Dendritic cell treated with granulocyte-macrophage colony-stimulating factor and Interleukin-4, amounts not matched to agents 40 ng/mL and 50 ng/mL, for 4 days (primary cell): ENCODE results near the gene CSMD2.

Experiments
- H3K27ac Mint-ChIP-seq: one replicate; pipeline ENCODE4 v1.8.0; 2022; ENCODE audit warnings: mild to moderate bottlenecking, mixed read lengths
- H3K27me3 Mint-ChIP-seq: one replicate; pipeline ENCODE4 v1.8.0; 2022; ENCODE audit warnings: mild to moderate bottlenecking, mixed read lengths
- H3K36me3 Mint-ChIP-seq: one replicate; pipeline ENCODE4 v1.8.0; 2022; ENCODE audit warnings: low read depth, mixed read lengths
- H3K4me1 Mint-ChIP-seq: one replicate; pipeline ENCODE4 v1.8.0; 2022; ENCODE audit warnings: low read depth, mixed read lengths
- H3K4me3 Mint-ChIP-seq: one replicate; pipeline ENCODE4 v1.8.0; 2022; ENCODE audit warnings: mild to moderate bottlenecking, moderate library complexity, mixed read lengths
- H3K9me3 Mint-ChIP-seq: one replicate; pipeline ENCODE4 v1.8.0; 2022; ENCODE audit warnings: mixed read lengths
- intact Hi-C: fragments of 100-400 bp; cut with micrococcal nuclease; formaldehyde crosslinking; loops from one replicate; pipeline ENCODE4 v1.15.0; 2022

Gene CSMD2

DNA sequence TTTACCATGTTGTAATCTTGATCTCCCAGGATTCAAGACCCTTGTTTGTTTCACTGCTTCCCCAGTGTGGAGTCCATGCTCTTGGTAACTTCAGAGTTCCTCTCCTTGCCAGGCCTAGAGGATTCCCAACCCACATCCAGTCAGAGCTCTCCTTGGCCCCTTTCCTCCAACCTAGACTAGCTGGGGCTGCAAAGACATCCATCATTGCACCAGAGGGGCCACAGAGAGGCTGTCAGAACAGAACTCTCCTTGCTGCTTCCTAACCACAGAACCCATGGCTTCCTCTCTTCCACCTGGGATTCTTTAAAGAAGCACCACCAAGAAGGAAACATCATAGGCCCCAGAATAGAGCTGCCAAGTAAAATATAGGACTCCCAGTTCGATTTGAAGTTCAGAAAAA lies 220.2 kb downstream of the CSMD2 start:
- no peak overlapping the region for H3K27ac Mint-ChIP-seq
- H3K36me3 Mint-ChIP-seq: no peaks in the 10 kb centered on the region
- intact Hi-C loops: no loop called here
- no peak overlapping the region for H3K4me3 Mint-ChIP-seq
- no peaks in the 10 kb centered on the region for H3K27me3 Mint-ChIP-seq
- H3K4me1 Mint-ChIP-seq: no peaks in the 10 kb centered on the region
- H3K9me3 Mint-ChIP-seq: no peaks in the 10 kb centered on the region

DNA sequence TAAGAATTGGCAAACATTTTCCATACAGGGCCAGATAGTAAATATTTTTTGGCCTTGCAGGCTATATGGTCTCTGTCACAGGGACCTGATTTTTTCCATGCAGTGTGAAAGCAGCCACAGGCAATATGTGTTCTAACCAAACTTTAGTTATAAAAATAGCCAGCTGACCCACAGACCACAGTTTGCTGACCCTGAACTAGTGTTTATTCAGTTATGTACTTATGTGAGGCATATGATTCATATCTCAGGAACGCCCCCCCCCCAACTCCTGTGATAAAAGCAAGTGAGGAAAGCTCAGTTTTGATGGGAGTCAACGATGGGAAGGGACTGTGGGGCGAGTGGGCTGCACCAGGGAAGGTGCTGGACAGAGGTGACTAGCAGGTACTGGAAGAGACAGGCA lies 221.1 kb downstream of the CSMD2 start:
- H3K36me3 Mint-ChIP-seq: no peaks in the 10 kb centered on the region
- intact Hi-C loops: no loop called here
- peaks cover 6% of the 10 kb centered on the region for H3K9me3 Mint-ChIP-seq
- no peak overlapping the region for H3K27ac Mint-ChIP-seq
- H3K27me3 Mint-ChIP-seq: no peaks in the 10 kb centered on the region
- no peak overlapping the region for H3K4me3 Mint-ChIP-seq
- H3K4me1 Mint-ChIP-seq: no peaks in the 10 kb centered on the region

GRCh38 chr1:33932871-33933270 lies 232.2 kb downstream of the CSMD2 start:
- no peaks in the 10 kb centered on the region for H3K36me3 Mint-ChIP-seq
- H3K9me3 Mint-ChIP-seq: peaks cover 6% of the 10 kb centered on the region
- H3K27ac Mint-ChIP-seq: no peak overlapping the region
- intact Hi-C loops: no loop called here
- peaks cover 2% of the 10 kb centered on the region for H3K27me3 Mint-ChIP-seq
- H3K4me1 Mint-ChIP-seq: no peaks in the 10 kb centered on the region
- H3K4me3 Mint-ChIP-seq: no peak overlapping the region

- no peaks in the 10 kb centered on the region for H3K9me3 Mint-ChIP-seq
- H3K27me3 Mint-ChIP-seq: peaks cover 2% of the 10 kb centered on the region
- H3K4me3 Mint-ChIP-seq: no peak overlapping the region
- intact Hi-C loops: no loop called here
- no peaks in the 10 kb centered on the region for H3K4me1 Mint-ChIP-seq
- no peak overlapping the region for H3K27ac Mint-ChIP-seq
- no peaks in the 10 kb centered on the region for H3K36me3 Mint-ChIP-seq
These were observed 233.9 kb downstream of the CSMD2 start for GRCh38 chr1:33931111-33931475.

- intact Hi-C loops: no loop called here
- Mint-ChIP-seq H3K27me3 (peaks cover 2% of the 10 kb centered on the region), H3K4me3 (no peak overlapping the region), H3K9me3 (no peaks in the 10 kb centered on the region), H3K27ac (no peak overlapping the region), H3K4me1 (no peaks in the 10 kb centered on the region), H3K36me3 (no peaks in the 10 kb centered on the region)
These were observed 234.5 kb downstream of the CSMD2 start for GRCh38 chr1:33930346-33931110.

DNA sequence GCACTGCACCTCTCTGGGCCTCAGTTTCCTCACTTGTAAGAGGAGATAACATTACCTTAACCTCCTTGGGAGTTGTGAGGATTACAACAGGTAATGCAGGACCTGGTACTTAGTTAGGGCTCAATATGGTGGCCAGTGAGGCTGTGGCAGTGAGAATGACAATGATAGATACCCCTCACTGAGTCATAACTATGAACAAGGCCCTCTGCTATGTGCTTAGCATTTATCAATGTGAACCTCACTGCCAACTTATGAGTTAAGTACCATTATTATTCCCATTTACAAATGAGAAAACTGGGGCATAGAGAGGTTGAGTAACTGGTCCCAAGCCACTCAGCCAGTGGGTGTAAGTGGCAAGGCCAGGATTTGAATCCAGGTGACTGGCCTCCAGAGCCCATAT lies 236.8 kb downstream of the CSMD2 start:
- Mint-ChIP-seq H3K4me1 (no peaks in the 10 kb centered on the region), H3K36me3 (no peaks in the 10 kb centered on the region), H3K27ac (no peak overlapping the region), H3K27me3 (peaks cover 2% of the 10 kb centered on the region), H3K9me3 (no peaks in the 10 kb centered on the region), H3K4me3 (no peak overlapping the region)
- intact Hi-C loops: no loop called here

DNA sequence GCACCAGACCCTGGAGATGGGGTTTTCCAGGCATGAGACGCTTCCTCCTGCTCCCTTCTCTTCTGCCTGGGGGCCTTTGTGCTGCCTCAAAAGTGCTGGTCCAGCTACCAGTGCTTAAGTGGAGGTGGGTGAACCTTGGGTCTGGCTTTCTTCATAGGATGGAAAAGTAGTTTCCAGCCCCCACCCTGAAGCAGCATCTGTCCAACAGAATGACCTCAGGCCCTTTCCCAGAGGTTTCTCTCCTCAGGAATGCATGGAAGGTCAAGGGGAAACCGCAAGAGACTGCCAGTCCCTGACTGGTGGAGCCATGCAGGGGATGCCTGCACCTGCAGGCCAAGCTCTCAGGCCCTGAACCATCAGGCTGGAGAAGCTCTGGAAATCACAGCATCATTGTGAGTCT lies 237.3 kb downstream of the CSMD2 start:
- H3K4me1 Mint-ChIP-seq: no peaks in the 10 kb centered on the region
- H3K4me3 Mint-ChIP-seq: no peak overlapping the region
- H3K27me3 Mint-ChIP-seq: peaks cover 2% of the 10 kb centered on the region
- no peaks in the 10 kb centered on the region for H3K36me3 Mint-ChIP-seq
- intact Hi-C loops: no loop called here
- H3K27ac Mint-ChIP-seq: no peak overlapping the region
- H3K9me3 Mint-ChIP-seq: no peaks in the 10 kb centered on the region

DNA sequence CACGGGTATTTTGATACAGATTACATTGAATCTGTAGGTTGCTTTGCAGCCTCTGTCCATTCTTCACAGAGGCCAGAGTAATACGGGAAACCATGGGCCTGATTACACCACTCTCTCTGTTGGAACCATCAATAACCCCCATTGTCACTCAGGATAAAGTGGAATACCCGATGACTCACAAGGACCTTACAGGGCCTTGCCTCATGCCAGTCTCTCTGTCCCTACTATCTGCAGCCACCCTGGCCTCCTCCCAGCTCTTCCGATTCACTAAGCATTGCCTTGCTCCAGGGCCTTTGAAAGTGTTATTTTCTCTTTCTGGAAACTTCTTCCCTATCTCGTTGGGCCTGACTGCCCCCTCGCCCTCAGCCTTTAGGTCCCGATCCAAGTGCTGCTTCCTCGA lies 239.4 kb downstream of the CSMD2 start:
- no peak overlapping the region for H3K27ac Mint-ChIP-seq
- no peaks in the 10 kb centered on the region for H3K36me3 Mint-ChIP-seq
- H3K9me3 Mint-ChIP-seq: no peaks in the 10 kb centered on the region
- no peaks in the 10 kb centered on the region for H3K4me1 Mint-ChIP-seq
- intact Hi-C loops: no loop called here
- H3K4me3 Mint-ChIP-seq: no peak overlapping the region
- H3K27me3 Mint-ChIP-seq: no peaks in the 10 kb centered on the region

DNA sequence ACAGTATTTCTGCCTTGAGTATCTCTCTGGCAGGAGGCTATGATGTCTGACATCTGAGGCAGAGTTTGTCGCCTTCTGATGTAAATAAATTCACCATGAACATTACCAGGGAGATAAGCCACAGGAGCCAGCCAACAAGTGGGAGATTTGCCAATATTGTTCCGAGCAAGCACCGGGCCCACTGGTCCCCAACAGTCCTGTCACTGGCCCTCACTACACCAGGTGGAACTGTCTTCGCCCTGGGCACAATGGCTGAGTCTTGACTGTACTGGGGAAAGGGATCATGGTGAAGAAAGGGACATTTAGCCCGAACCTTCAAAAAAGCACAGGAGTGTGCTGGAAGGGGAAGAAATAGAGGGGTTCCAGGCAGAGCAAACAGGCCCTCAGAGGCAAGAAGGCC lies 243.7 kb downstream of the CSMD2 start:
- Mint-ChIP-seq H3K27ac (no peak overlapping the region), H3K4me3 (no peak overlapping the region), H3K27me3 (no peaks in the 10 kb centered on the region), H3K9me3 (no peaks in the 10 kb centered on the region), H3K36me3 (no peaks in the 10 kb centered on the region), H3K4me1 (no peaks in the 10 kb centered on the region)
- intact Hi-C loops: no loop called here

DNA sequence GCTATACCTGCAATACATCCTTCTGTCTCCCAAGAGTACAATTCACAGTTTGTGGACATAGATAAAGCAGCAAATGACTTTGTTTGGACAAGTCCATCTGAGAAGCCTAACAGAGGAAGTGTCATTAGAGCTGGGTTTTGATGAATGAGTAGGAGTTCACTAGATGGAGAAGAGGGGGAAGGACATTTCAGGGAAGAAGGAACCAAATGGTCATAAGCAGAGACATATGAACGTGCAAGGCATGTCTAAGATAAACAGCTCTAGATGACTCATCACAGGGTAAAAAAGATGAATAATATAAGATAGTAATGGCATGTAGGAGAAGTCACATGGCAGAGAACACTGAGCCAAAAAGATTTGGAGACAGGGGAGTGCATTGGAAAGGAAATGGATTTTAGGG lies 246.7 kb downstream of the CSMD2 start:
- no peak overlapping the region for H3K27ac Mint-ChIP-seq
- H3K4me1 Mint-ChIP-seq: no peaks in the 10 kb centered on the region
- H3K9me3 Mint-ChIP-seq: no peaks in the 10 kb centered on the region
- intact Hi-C loops: no loop called here
- no peaks in the 10 kb centered on the region for H3K36me3 Mint-ChIP-seq
- H3K4me3 Mint-ChIP-seq: no peak overlapping the region
- no peaks in the 10 kb centered on the region for H3K27me3 Mint-ChIP-seq

DNA sequence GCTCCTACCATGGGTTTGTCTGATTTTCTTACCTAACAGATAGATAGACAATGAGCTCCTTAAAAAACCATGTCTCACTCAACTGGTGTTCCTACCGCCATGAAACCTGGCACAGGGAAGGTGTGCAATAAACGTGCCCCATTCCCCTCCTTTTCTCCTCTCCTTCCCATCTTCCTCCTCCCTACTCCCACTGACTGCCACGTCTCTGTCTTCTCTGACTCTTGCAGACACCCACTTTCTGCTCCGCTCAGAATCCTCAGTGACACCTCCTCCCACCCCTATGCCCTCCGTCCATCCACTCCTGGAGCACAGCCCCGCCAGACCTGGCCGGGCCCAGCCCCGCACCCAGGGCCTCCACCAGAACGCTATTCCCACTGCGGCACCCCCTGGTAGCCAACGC lies 248.2 kb downstream of the CSMD2 start:
- Mint-ChIP-seq H3K4me3 (no peak overlapping the region), H3K36me3 (no peaks in the 10 kb centered on the region), H3K4me1 (no peaks in the 10 kb centered on the region), H3K27ac (no peak overlapping the region), H3K27me3 (no peaks in the 10 kb centered on the region), H3K9me3 (no peaks in the 10 kb centered on the region)
- intact Hi-C loops: no loop called here

DNA sequence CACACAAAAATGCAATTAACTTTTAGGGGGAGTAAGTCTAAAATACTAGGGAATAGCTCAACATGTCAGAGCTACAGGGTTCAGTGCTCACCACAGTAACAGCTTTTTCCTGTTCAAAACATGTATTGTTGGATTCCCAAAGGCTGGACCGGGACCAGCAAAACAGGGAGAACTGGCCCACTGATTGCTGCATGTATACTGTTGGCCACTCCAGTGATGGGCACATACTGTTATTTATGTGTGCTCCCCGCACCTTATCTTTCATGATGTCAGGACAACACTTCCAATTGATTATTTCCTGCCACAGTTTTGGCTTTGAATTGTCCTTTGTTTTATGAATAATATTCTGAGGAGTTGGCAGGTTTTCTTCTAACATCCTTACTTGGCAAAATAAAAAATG lies 250.5 kb downstream of the CSMD2 start:
- no peaks in the 10 kb centered on the region for H3K4me1 Mint-ChIP-seq
- H3K36me3 Mint-ChIP-seq: no peaks in the 10 kb centered on the region
- H3K9me3 Mint-ChIP-seq: no peaks in the 10 kb centered on the region
- no peak overlapping the region for H3K4me3 Mint-ChIP-seq
- H3K27me3 Mint-ChIP-seq: no peaks in the 10 kb centered on the region
- intact Hi-C loops: no loop called here
- H3K27ac Mint-ChIP-seq: no peak overlapping the region

DNA sequence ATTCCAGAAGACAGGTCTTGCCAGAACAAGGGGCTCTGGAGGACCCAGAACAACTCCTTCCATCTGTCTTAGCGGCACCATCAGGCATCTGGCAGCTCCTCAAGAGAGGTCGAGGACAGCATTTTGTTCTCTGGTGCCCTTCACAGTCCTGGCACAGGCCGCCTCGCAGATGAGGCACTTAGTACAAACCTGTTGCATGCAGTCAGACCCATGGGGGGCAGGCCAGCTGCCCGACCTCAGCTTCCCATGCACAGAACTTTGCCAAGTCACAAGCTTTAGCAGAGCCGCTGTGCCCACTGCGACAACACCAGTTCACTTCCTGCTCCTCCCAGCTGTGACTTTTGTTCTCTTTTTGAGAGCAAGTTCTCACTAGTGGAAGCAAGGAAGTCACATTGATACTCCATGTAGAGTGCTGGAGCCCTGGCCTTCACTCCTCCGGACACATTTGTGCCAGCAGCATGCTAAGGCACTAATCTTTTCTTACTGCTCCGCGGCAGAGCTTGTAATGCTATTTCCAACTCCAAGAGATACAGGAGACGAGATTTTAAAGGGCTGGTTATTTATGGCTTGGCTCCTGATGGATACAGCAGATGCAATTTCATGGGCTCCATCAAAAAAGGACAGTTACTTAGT lies 256.6 kb downstream of the CSMD2 start:
- H3K9me3 Mint-ChIP-seq: no peaks in the 10 kb centered on the region
- H3K4me1 Mint-ChIP-seq: no peaks in the 10 kb centered on the region
- no peaks in the 10 kb centered on the region for H3K36me3 Mint-ChIP-seq
- no peak overlapping the region for H3K27ac Mint-ChIP-seq
- H3K27me3 Mint-ChIP-seq: peaks cover 5% of the 10 kb centered on the region
- intact Hi-C loops: no loop called here
- H3K4me3 Mint-ChIP-seq: no peak overlapping the region

- Mint-ChIP-seq H3K4me1 (no peaks in the 10 kb centered on the region), H3K9me3 (no peaks in the 10 kb centered on the region), H3K36me3 (no peaks in the 10 kb centered on the region), H3K4me3 (no peak overlapping the region), H3K27me3 (peaks cover 10% of the 10 kb centered on the region), H3K27ac (no peak overlapping the region)
- intact Hi-C loops: no loop called here
These were observed 258.9 kb downstream of the CSMD2 start for GRCh38 chr1:33906156-33906555.

GRCh38 chr1:33905241-33905640 lies 259.8 kb downstream of the CSMD2 start:
- Mint-ChIP-seq H3K4me1 (no peaks in the 10 kb centered on the region), H3K4me3 (no peak overlapping the region), H3K27me3 (peaks cover 10% of the 10 kb centered on the region), H3K9me3 (no peaks in the 10 kb centered on the region), H3K27ac (no peak overlapping the region), H3K36me3 (no peaks in the 10 kb centered on the region)
- intact Hi-C loops: no loop called here
